HG03060 (cell line): ENCODE measurements around the gene ABI3BP.

ENCODE experiments used
- ATAC-seq: cut with Tn5 transposase; IDR thresholded peaks from one replicate; pipeline ENCODE4 v1.9.1; 2021; ENCODE audit warnings: low read depth, moderate number of reproducible peaks; ENCODE audit not compliant: unreplicated experiment

ABI3BP gene

DNA sequence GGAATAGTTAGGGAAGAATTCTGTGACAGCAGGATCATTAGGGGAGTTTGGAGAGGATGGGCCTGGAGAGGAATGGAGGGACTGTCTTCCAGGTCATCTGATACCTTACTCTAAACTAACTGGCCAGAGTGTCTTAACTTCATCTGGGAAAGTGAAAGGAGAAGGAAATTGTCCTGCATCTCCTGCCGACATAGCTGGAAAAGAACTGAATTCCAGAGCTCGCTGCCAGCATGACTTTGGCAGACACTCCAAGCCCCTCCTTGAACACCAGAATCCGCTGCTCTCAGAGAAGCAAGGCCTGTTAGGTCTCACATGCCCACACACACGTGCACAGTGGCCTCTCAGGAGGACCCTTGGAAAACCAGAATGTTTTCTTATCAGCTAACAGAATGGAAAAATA is 10.5 kb downstream of the ABI3BP start:
- no peak for ATAC-seq

DNA sequence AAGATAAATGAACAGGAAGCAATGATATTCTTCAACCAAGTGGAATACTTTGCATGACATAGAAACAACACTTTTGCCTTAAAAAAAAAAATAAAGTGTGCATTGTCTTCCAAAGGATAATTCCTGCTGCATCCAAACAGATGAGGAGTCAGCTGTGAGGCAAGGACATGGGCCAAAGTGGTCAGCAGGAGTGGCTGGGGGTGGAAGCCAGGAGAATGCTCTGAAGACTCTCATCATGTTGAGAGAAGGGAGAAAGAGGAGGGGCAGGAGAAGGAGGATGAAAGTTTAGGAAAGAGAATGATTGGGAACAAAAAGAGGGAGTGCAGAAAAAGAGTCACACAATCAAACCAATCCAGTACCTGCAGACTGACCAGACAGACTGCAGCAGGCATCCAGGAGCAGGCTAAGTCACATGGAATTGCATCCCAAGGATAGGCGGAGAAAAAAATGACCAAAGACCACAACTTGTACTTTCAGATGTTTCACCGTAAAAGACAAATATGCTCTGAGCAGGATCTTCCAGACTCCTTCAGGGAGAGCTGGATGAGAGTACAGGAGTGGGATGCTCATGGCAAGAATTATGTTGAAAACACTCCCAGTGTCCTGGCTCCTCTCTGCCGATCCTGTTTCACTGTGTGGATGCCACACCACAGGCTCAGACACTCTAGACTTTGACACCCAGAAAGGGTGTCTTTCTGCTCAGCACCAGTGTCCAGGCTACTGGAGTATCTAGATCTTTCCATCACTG is 11.9 kb downstream of the ABI3BP start:
- ATAC-seq = no peak

DNA sequence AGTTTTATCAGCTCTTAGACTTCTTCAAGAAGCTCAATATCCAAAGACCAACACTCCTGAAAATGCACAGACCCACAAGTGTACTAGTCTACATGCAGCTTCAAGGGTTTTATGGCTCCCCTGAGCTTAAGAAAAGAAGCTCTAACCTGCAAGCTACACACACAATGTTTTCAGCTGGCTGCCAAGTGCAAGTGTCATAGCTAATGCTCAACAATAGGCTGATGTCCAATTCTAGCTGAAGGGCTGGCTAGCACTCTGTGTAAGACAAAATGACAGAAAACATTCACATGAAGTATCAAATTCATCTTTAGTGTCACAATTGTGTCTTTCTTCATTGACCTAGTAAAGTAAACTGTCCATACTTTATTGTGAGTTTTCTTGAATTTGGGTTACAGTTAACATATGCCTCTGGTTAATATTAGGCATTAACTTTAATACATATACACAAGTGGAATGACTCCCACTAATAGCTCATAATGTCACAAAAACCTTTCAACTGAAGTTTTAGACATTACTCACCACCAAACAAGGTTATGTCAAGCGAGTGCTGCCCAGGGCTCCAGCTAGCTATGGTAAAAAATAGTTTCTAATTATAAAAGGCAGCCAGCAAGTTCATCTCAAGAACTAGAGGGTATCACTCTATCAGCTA is 15.1 kb downstream of the ABI3BP start:
- ATAC-seq = no peak

DNA sequence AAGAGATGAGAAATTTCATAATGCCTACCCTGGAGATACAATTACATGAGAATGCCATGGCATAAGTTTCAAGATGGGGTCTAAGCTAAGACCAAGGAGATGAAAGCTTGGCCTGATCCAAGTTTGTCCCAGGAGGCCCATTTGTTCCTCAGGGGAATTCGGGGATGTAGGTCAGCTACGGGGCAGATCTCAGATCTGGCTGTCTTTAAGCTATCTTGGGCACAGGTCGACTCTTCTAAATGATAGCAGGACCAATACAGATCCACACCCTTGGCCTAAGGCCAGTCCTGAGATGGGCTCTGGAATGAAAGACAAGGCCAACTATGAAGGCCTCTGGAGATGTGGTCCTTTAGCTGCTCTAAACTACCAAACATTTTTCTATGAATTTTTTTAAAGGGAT is 16.6 kb downstream of the ABI3BP start:
- no peak for ATAC-seq

DNA sequence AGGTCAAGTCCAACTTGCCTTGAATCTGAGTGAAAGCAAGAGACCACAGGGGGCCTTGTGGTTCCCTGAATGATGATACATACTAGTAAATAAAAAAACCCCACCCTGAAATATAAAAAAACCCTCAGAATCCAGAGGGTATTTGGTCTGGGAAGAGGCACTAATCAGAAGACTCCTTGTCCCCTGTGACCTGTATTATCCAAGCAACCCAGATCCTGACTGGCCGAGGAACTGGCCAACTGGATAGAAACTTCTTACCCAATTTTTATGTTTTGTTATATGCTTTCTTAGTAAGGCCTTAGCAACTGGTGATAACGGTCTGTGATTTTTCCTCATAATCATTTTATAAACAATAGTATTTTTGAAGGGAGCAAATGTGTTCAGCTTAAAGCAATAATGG is 17.5 kb downstream of the ABI3BP start:
- no peak for ATAC-seq

DNA sequence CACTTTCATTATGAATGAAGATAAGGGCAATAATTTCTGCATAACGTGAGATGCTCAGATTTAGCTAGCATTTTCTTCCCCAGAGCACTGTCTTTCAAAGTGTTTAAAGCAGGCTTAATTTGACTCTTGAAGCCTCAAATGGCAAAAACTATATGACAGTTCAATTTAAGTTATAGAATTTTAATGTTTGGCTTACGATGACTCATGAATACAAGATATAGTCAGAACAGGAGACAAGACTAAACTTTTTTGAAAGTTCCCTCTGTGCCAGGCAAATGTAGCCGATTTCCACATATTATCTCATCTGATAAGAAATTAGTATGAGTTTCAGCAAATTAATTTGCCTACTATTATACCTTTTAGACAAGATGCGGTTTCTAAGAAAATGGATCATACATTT is 19.6 kb downstream of the ABI3BP start:
- no peak for ATAC-seq

- ATAC-seq = no peak
These were observed 20.4 kb downstream of the ABI3BP start for GRCh38 chr3:100972867-100973266.

- no peak for ATAC-seq
These were observed 20.8 kb downstream of the ABI3BP start for GRCh38 chr3:100972301-100972844.

DNA sequence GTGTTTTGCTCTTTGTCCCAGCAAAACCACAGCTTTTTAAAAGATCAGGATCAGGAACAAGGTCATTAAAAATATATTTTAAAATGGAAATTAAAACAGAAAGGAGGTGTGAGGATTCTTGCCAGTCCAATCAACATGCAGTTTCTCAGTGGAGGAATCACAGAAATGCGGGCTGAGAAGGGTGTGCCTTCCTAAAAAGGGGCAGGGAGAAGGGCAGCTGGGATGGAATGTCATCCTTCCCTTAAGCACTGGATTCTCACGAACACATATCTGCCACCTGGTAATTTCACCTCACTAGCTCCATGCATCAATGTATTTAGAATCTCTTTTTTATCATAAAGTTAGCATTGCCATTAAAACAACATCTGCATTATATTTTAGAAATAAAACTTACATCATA is 21.4 kb downstream of the ABI3BP start:
- ATAC-seq = no peak

DNA sequence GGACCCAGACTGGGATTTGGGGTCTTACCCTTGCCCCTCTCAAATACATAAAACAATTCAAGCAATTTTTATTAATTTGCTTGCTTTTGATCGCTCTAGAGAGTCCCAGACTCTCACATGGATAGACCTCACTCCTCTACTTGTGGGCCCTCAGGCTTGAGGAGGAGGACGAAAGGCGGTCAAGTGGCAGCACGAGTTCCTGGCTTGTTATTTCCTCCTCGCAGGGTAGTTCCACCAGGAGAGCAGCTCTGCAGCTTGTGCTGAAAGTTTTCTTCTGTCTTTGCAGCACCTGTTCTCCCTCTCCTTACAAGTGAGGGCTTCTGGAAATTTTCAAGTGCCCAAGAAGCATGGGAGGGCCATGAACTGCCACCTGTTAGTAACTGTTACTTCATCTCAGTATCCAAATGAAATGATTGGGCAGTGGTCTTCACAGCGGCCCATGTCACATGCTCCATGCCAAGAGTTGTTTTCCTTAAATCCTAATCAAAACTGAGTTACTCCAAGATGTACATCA is 22.7 kb downstream of the ABI3BP start:
- no peak for ATAC-seq

- ATAC-seq = no peak
These were observed 24.0 kb downstream of the ABI3BP start for GRCh38 chr3:100968932-100969906.

- no peak for ATAC-seq
These were observed 26.4 kb downstream of the ABI3BP start for GRCh38 chr3:100966807-100967206.

DNA sequence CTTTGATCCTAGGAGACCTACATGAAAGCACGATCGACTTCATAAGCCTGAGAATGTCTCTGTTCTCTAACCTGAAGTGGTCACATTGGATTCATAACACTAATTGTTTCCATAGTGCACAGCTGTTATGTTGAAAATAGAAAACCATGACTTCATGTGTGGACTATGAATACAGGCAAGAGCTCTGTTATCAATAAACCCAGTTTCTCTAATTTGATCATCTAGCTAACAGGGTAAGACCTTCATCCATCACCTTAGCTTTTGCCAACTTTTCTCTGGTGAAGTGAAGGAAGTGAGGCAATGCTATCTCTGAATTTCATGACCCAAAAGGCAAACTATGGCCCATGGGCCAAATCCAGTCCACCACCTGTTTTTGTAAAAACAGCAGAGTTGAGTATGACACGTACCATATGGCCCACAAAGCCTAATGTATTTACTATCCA is 27.2 kb downstream of the ABI3BP start:
- ATAC-seq = no peak

- ATAC-seq = no peak
These were observed 30.2 kb downstream of the ABI3BP start for GRCh38 chr3:100963041-100963440.

- ATAC-seq = no peak
These were observed 35.8 kb downstream of the ABI3BP start for GRCh38 chr3:100957261-100957986.

DNA sequence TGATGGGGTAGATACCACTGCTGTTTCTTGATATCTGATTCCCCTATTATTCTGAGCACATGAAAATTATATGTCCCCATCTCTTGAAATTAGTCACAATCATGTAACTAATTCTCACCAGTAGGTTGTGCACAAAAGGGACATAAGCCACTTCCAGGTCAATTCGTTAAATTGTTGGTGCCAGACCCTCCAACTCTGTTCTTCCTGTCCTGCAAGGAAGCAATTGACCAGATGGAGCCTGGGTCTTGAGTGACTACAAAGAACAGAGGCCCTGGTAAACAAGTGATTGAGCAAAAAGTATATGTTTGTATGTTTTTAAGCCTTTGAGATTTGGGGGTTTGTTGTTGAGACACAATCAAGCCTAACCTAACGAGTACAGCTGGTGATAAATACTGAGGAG is 36.9 kb downstream of the ABI3BP start:
- no peak for ATAC-seq

- no peak for ATAC-seq
These were observed 38.2 kb downstream of the ABI3BP start for GRCh38 chr3:100954990-100955389.

- ATAC-seq = no peak
These were observed 38.9 kb downstream of the ABI3BP start for GRCh38 chr3:100954199-100954935.

GRCh38 chr3:100953103-100953502 is 40.1 kb downstream of the ABI3BP start:
- ATAC-seq = no peak
